Glutamatergic neuron (in vitro differentiated cells): ENCODE measurements around the gene PPFIBP1. TPM values are rescaled to one million over a fixed set of nuclear protein-coding genes. Genes with fewer than 3 reads are reported as not detected.
"Not testable (repeated sequence)": the region's sequence is repeated elsewhere in the genome, so short reads cannot be mapped to it uniquely, and the experiment has no call there.

Experiments used
- DNase-seq: peaks from one replicate; pipeline ENCODE4 v3.0.0; 2022
- H3K27ac Mint-ChIP-seq: one replicate; pipeline ENCODE4 v1.8.0; 2020; ENCODE audit warnings: mild to moderate bottlenecking, mixed read lengths, inconsistent platforms; ENCODE audit not compliant: unreplicated experiment
- H3K27me3 Mint-ChIP-seq: one replicate; pipeline ENCODE4 v1.8.0; 2020; ENCODE audit warnings: mild to moderate bottlenecking, moderate library complexity, mixed read lengths, inconsistent platforms; ENCODE audit not compliant: unreplicated experiment
- H3K36me3 Mint-ChIP-seq: one replicate; pipeline ENCODE4 v1.8.0; 2020; ENCODE audit warnings: mild to moderate bottlenecking, mixed read lengths, inconsistent platforms; ENCODE audit not compliant: unreplicated experiment
- H3K4me1 Mint-ChIP-seq: one replicate; pipeline ENCODE4 v1.8.0; 2020; ENCODE audit warnings: mild to moderate bottlenecking, low read depth, mixed read lengths, inconsistent platforms; ENCODE audit not compliant: unreplicated experiment
- H3K4me3 Mint-ChIP-seq: one replicate; pipeline ENCODE4 v1.8.0; 2020; ENCODE audit warnings: mild to moderate bottlenecking, mixed read lengths, inconsistent platforms; ENCODE audit not compliant: unreplicated experiment
- H3K9me3 Mint-ChIP-seq: one replicate; pipeline ENCODE4 v1.8.0; 2020; ENCODE audit warnings: mild to moderate bottlenecking, moderate library complexity, mixed read lengths, inconsistent platforms; ENCODE audit not compliant: unreplicated experiment
- total RNA-seq: library from RNA; stranded (reverse); fragmentation: NEBNext Ultra II Directional; extraction: Animal tissue kit (Norgen Biotek cat#: 25700); gene quantifications from one replicate; pipeline ENCODE4 v1.2.1, GENCODE V29; 2021; ENCODE audit not compliant: unreplicated experiment
- TF ChIP-seq, protein P1 (sequence below): fragments of 200-600 bp; sonication (generic); IDR thresholded peaks from one replicate; pipeline ENCODE4 v1.5.0; 2021; ENCODE audit not compliant: partially characterized antibody, unreplicated experiment

The PPFIBP1 gene
- total RNA-seq, 1 donor from 2014 or later = 43.0 TPM

DNA sequence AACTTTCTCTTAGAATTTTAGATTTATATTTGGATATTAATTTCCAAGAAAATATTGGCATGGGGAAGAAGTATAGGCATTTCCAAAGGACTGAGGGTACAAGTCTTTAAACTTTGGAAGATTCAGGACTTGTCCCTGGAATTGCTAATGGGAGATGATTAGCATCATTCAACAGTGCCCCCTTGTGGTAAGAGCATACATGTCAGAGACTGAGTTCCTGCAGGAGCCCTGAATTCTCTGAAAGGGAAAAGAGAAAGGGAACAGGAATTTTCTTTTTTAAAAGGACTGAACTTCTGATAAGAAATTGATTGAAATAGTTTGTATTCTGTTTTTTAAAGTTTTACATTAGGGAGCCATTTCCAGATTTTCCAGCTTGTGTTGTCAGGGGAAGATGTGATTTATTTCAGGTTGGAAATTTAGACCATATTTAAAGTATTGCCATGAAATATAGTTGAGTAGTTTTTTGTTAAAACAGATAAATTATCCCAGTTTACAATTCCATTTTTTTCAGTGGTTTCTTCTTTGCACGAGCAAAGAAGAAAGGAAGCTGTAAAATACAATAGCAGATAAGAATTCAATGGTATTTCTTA, 128.3 kb downstream of the PPFIBP1 start:
- Mint-ChIP-seq H3K4me1 (no peaks in the 10 kb centered on the region), H3K36me3 (no peaks in the 10 kb centered on the region), H3K27me3 (peaks cover 2% of the 10 kb centered on the region), H3K9me3 (no peaks in the 10 kb centered on the region), H3K4me3 (no peak overlapping the region), H3K27ac (no peak overlapping the region)
- TF ChIP-seq, protein P1, sequence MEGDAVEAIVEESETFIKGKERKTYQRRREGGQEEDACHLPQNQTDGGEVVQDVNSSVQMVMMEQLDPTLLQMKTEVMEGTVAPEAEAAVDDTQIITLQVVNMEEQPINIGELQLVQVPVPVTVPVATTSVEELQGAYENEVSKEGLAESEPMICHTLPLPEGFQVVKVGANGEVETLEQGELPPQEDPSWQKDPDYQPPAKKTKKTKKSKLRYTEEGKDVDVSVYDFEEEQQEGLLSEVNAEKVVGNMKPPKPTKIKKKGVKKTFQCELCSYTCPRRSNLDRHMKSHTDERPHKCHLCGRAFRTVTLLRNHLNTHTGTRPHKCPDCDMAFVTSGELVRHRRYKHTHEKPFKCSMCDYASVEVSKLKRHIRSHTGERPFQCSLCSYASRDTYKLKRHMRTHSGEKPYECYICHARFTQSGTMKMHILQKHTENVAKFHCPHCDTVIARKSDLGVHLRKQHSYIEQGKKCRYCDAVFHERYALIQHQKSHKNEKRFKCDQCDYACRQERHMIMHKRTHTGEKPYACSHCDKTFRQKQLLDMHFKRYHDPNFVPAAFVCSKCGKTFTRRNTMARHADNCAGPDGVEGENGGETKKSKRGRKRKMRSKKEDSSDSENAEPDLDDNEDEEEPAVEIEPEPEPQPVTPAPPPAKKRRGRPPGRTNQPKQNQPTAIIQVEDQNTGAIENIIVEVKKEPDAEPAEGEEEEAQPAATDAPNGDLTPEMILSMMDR = peak; percentile 88
- peak; percentile 19 for DNase-seq

DNA sequence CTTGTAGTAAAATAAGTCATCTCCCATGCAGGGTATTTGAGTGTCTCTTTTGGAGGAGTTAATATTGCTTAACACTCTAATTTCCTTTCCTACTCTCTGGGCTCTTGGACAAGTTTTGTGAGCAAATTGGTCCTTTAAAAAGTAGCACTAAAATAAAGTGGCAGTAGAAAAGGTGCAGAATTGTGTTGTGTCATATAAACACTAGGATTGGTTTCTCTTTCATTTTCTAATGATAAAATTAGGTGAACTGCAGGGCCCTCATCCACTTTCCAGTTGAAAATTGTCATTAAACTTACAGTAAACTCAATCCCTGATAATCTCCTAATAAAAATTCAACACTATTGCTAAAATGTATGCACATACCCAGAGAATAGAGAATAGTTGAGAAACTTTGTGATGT, 129.7 kb downstream of the PPFIBP1 start:
- no peaks in the 10 kb centered on the region for H3K4me1 Mint-ChIP-seq
- TF ChIP-seq, protein P1 = no peak
- H3K27ac Mint-ChIP-seq = no peak overlapping the region
- peaks cover under 1% of the 10 kb centered on the region for H3K27me3 Mint-ChIP-seq
- no peaks in the 10 kb centered on the region for H3K9me3 Mint-ChIP-seq
- no peak overlapping the region for H3K4me3 Mint-ChIP-seq
- H3K36me3 Mint-ChIP-seq = no peaks in the 10 kb centered on the region
- no peak for DNase-seq

DNA sequence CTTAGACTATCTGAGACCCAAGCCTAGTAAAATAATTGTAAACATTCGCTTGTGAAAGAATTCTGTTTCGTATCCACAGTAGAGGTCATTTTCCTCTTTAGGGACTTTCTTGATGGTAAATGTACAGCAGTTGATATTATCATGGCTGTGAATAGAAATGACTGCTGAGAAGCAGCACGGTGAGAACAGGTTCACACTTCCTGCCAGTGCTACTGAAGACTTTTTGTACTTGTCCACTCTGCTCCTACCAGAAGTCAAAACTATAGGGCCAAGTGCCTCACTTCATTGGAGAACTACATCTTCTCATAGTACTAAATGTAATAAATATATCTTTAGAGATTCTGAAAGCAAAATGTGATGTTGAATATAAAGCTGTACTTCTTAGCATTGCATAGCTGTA, 131.5 kb downstream of the PPFIBP1 start:
- not testable (repeated sequence) for DNase-seq, H3K9me3 Mint-ChIP-seq, H3K36me3 Mint-ChIP-seq, H3K4me3 Mint-ChIP-seq, H3K27me3 Mint-ChIP-seq, H3K27ac Mint-ChIP-seq, H3K4me1 Mint-ChIP-seq

DNA sequence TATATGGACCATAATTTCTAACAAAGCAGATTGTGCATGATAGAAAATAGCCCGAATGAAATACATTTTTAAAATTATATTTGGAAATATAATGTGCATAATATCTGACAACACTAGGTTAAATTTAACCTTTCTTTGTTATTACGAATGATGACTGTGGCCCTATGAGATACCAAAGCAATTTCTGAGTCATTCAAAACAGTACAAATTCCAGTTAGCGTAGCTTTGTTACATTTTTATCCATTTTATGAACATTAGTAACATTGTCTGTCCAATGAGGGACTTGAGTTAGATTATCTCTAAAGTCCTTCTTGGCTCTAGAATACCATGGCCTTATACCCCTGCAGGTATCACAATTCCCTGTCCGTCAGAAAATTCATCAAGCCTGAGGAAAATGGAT, 133.3 kb downstream of the PPFIBP1 start:
- H3K4me3 Mint-ChIP-seq = no peak overlapping the region
- H3K27ac Mint-ChIP-seq = no peak overlapping the region

DNA sequence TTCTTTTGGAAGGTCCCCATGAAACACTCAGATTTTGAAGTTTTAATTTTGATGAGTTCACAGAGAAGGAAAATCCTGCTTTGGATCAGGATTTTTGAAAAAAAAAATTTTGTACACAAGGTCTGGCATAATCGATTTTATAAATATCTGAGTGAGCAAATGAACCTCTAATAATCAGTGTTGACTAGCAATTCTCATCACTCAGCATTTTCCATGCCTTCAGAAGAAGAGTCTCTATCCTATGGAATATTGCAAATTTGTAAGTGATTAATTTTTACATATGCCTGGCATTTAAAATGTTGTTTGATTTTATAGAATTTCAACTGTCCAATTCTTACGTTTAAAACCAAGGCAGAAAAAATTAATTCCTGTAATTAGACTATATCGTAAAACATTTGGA, 141.7 kb downstream of the PPFIBP1 start:
- Mint-ChIP-seq H3K9me3 (no peaks in the 10 kb centered on the region), H3K27me3 (no peaks in the 10 kb centered on the region), H3K4me1 (peaks cover 2% of the 10 kb centered on the region), H3K4me3 (no peak overlapping the region), H3K27ac (no peak overlapping the region), H3K36me3 (peaks cover 4% of the 10 kb centered on the region)
- TF ChIP-seq, protein P1 = no peak
- no peak for DNase-seq

More for the DNA sequence above, 133.3 kb downstream of the PPFIBP1 start:
- TF ChIP-seq, protein P1 = no peak
- no peaks in the 10 kb centered on the region for H3K36me3 Mint-ChIP-seq
- DNase-seq = no peak
- H3K4me1 Mint-ChIP-seq = no peaks in the 10 kb centered on the region
- H3K9me3 Mint-ChIP-seq = no peaks in the 10 kb centered on the region
- no peaks in the 10 kb centered on the region for H3K27me3 Mint-ChIP-seq
